ENCODE data around the gene RTN4R.

The RTN4R gene

DNA sequence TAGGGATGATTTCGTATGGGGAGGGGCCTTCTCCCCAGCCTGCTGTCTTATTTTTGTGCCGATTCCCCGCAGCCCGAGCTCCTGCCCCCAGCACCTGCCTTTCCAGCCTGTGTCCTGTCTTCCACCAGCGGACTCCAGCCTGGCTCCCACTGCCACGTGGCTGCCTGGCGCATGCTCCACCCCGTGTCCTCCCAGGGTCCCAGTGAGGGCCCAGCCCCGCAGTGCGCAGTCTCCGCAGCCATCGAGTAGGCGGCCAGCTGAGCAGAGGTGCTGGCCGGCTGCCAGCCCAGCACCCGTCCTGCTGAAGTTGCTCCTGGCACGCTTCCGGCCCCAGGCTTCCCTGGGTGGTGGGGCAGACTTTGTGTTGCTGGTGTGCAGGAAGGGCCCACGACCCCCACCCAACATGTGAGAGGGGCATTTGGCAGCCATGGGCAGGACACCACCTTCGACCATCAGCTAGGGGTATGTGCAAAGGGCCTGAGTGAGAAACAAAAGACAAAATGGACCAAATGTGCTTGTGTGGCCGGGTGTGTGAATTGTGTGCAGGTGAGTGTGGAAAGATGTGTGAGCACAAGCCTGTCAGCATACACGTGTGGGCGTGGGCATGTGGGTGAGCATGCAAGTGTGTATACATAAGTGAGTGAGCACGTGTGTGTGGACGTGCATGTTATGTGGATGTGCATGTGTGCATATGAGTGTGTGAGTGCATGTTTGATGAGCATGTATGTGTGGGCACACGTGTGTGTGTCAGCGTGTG lies 55.9 kb downstream of the RTN4R start:
- no peak overlapping the region for H3K4me3 ChIP-seq (replicated peaks; ENCODE audit: low read depth, low read length)
- TF ChIP-seq, protein P1, sequence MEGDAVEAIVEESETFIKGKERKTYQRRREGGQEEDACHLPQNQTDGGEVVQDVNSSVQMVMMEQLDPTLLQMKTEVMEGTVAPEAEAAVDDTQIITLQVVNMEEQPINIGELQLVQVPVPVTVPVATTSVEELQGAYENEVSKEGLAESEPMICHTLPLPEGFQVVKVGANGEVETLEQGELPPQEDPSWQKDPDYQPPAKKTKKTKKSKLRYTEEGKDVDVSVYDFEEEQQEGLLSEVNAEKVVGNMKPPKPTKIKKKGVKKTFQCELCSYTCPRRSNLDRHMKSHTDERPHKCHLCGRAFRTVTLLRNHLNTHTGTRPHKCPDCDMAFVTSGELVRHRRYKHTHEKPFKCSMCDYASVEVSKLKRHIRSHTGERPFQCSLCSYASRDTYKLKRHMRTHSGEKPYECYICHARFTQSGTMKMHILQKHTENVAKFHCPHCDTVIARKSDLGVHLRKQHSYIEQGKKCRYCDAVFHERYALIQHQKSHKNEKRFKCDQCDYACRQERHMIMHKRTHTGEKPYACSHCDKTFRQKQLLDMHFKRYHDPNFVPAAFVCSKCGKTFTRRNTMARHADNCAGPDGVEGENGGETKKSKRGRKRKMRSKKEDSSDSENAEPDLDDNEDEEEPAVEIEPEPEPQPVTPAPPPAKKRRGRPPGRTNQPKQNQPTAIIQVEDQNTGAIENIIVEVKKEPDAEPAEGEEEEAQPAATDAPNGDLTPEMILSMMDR (IDR thresholded peaks at IDR 0.05; ENCODE audit: low read depth, low read length, missing control alignments), result no peak
- DNase-seq (ENCODE audit: extremely low read depth, low read depth), result no peak

DNA sequence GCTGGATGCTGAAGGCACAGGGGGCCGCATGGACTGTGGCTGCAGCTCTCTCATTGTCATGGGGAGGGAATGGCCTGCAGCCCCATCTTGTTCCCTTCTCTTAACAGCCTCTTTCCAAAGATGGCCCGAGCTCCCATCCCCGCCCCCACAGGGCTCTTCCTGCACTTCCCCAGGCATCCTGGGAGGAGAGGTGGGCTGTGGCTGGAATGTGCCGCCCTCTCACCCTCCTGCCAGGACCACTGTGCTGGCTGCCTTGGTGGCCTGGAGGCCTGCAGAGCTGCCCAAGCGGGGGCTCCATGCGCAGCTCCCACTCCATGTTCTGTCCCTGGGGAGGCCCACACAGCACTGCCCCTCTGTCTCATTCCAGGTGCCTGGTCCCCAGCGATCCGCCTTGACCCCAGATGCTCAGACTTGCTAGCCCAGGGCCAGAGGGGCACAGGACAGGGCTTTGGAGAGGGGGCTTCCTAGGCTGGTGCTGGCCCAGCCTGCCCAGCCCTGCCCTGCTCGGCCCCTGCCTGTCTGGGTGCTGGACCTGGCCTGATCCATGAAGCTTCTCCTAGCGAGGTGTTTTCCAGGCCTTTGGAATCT lies 56.6 kb downstream of the RTN4R start:
- no peak for DNase-seq (ENCODE audit: extremely low read depth, low read depth)
- TF ChIP-seq, protein P1 (IDR thresholded peaks at IDR 0.05; ENCODE audit: low read depth, low read length, missing control alignments), result no peak
- H3K4me3 ChIP-seq (replicated peaks; ENCODE audit: low read depth, low read length), result no peak overlapping the region

DNA sequence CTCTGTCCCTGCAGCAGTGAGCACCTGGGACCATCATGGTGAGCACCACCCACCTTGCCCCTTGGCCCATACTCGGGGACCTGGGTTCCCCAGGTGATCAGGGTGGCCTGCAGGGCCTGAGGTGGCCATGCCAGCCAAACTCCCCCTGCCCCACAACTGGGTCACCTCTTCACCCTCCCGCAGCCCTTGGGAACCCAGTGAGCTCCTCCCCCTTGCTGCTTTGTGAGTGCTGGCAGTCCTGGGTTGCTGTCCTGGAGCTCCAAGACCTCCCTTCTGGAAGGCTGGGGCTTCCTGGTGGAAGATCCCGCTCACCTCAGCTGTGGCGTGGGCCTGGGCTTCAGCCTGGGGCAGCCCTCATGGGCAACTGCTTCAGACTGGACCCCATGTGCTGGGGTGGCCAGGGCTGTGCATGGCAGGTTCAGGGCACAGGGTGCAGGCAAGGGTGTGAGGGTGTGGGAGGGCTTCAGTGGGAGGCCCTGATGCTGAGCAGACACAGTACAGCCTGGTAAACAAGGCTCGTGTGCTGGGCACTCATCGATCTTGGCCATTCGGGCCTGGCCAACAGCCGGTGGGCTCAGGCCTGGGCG lies 57.6 kb downstream of the RTN4R start:
- TF ChIP-seq, protein P1 (IDR thresholded peaks at IDR 0.05; ENCODE audit: low read depth, low read length, missing control alignments), result no peak
- no peak for DNase-seq (ENCODE audit: extremely low read depth, low read depth)
- H3K4me3 ChIP-seq (replicated peaks; ENCODE audit: low read depth, low read length), result no peak overlapping the region

DNA sequence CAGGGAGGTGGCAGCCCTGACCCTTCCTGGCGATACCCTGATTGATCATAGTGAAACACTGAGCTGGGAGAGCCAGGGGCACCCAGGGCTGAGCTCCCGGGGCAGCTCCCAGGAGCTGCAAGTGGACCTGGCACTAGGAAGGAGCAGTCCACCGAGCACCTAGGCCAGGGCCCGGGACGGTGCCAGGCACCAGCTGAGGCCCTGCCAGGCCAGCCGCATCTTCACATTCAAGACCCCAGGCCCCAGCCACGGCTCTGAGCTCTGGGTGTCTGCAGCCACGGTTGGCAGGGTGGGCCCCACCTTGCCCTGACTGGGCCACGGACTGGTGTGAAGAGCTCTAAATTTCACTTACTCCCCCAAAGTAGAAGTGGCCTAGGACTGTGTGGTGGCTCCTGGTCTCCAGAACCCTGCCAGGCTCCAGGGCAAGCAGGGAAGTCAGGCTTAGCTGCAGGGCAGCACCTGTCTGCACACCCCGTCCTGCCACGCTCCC lies 58.3 kb downstream of the RTN4R start:
- no peak for DNase-seq (ENCODE audit: extremely low read depth, low read depth)
- TF ChIP-seq, protein P1 (IDR thresholded peaks at IDR 0.05; ENCODE audit: low read depth, low read length, missing control alignments), result no peak
- H3K4me3 ChIP-seq (replicated peaks; ENCODE audit: low read depth, low read length), result no peak overlapping the region

DNA sequence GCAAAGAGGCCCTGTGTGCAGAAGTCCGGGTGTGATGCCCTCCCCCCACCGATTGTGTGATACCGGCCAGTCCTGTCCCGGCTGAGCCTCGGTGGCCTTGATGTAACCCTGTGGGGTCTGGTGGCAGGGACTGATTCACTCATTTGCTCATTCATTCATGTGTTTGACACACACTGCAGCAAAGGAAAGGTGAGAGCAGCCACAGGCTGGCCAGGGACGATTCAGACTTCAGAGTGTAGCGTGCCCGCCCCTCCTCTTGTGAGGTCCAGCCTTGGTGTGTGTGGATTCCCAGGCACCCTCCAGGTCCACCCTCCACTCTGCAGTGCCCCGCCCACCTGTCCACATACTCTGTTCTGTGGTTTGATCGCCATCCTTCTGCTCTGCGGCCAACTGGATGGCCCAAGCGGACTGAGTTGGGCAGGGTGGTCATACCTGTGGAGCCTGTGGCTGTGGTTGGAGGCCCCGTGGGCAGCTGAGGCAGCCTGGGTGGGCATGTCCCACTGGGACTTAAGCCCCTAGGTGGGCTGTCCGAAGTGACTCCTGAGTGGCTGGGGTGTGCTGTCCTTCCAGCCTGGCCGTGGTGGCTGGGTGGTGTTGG lies 59.3 kb downstream of the RTN4R start:
- TF ChIP-seq, protein P1 (IDR thresholded peaks at IDR 0.05; ENCODE audit: low read depth, low read length, missing control alignments), result no peak
- DNase-seq (ENCODE audit: extremely low read depth, low read depth), result no peak
- H3K4me3 ChIP-seq (replicated peaks; ENCODE audit: low read depth, low read length), result no peak overlapping the region

DNA sequence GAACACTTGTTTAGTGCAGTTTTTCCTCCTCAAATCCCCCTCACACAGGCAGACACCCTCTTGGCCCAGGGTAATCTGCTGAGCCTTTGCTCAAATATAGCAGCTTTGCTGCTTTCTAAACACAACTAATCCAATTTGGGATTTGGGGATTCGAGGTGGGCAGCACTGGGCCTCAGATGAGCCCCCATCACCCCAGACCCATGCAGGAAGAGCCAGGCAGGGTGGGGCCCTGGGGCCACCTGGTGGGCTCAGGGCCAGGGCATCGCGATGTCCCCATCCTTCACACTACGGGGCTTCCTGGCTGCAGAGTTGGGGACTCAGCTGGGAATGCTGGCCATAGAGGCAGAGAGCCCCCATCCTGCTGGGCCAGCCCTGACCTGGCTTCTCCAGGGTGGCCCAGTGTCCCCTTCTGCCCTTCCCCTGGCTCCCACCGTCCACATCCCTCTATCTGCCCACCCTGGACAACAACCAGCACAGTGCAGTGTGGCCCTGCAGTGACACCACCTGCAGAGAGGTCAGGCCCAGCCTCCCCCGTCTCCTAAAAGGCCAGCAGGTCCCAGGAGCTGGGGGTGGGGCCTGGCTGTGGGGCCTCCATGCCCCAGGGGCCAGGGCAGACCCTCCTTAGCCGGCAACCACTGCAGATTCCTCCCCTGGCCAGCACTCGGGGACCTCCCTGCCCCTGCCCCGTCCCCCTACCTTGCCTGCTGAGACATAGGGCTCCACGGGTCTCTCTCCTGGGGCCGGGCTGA lies 60.7 kb downstream of the RTN4R start:
- H3K4me3 ChIP-seq (replicated peaks; ENCODE audit: low read depth, low read length), result peak overlapping the region; percentile 39
- TF ChIP-seq, protein P1 (IDR thresholded peaks at IDR 0.05; ENCODE audit: low read depth, low read length, missing control alignments), result no peak
- DNase-seq (ENCODE audit: extremely low read depth, low read depth), result no peak
